HEK293 (cell line): ENCODE results near the gene ELK4.
A peak's percentile ranks its signal among the peaks of the same experiment; 100 is the strongest.

Experiments used
- CTCF ChIA-PET: fragments of 350-600 bp; formaldehyde crosslinking; extraction: SDS; loops from one replicate; lab custom pipeline; 2021; ENCODE audit warnings: antibody characterized with exemption; lab: Yijun Ruan, JAX
- POLR2A ChIA-PET: fragments of 300-600 bp; formaldehyde crosslinking; extraction: SDS; loops from one replicate; lab custom pipeline; 2020; ENCODE audit warnings: antibody characterized with exemption, inconsistent platforms; lab: Yijun Ruan, JAX
- H3K27ac ChIP-seq: fragments of 200-500 bp; sonication (Bioruptor generic); 2 replicates; pipeline ENCODE4 v1.5.1; 2014; ENCODE audit warnings: low read depth, low read length, control low read depth, inconsistent platforms; ENCODE audit errors: extremely low read depth
- H3K36me3 ChIP-seq, 2 experiments: fragments of 200-500 bp in 1 of 2; sonication (Bioruptor generic) in 1 of 2; 1 replicate in 1 of 2; 2 replicates in 1 of 2; pipeline ENCODE4 v1.5.1; 2014 to 2017; ENCODE audit warnings: inconsistent platforms in 2 of 2, low read length in 2 of 2; ENCODE audit not compliant: control insufficient read depth in 2 of 2, insufficient read depth in 1 of 2
- H3K4me1 ChIP-seq: fragments of 200-500 bp; sonication (Bioruptor generic); 2 replicates; pipeline ENCODE4 v1.5.1; 2014; ENCODE audit warnings: mild to moderate bottlenecking, low read length, inconsistent platforms; ENCODE audit not compliant: control insufficient read depth, insufficient read depth
- H3K4me3 ChIP-seq: 2 replicates; pipeline ENCODE4 v1.5.1; 2011; ENCODE audit warnings: low read depth, mild to moderate bottlenecking, control low read depth, low read length, moderate library complexity
- H3K9me3 ChIP-seq: fragments of 200-500 bp; sonication (Bioruptor generic); 2 replicates; pipeline ENCODE4 v1.5.1; 2014; ENCODE audit warnings: low read depth, low read length, inconsistent platforms; ENCODE audit not compliant: control insufficient read depth, insufficient read depth
- HOXD13 ChIP-seq: sonication (generic); formaldehyde crosslinking; IDR thresholded peaks from 2 replicates; pipeline ENCODE4 v1.8.0; 2022; ENCODE audit warnings: missing genetic modification reagents, borderline replicate concordance
- MEIS1 ChIP-seq: sonication (generic); formaldehyde crosslinking; IDR thresholded peaks from 2 replicates; pipeline ENCODE4 v1.8.1; 2022; ENCODE audit warnings: missing genetic modification reagents, mild to moderate bottlenecking, borderline replicate concordance
- PRDM1 ChIP-seq: fragments of 450-650 bp; formaldehyde crosslinking; IDR thresholded peaks from 2 replicates; pipeline ENCODE4; 2016; ENCODE audit warnings: missing biosample characterization, missing genetic modification characterization
- SP3 ChIP-seq: fragments of 450-650 bp; formaldehyde crosslinking; IDR thresholded peaks from 2 replicates; pipeline ENCODE4 v1.5.1; 2016; ENCODE audit warnings: missing biosample characterization, missing genetic modification characterization
- ZBTB48 ChIP-seq: fragments of 450-650 bp; formaldehyde crosslinking; IDR thresholded peaks from 2 replicates; pipeline ENCODE4 v1.5.1; 2016; ENCODE audit warnings: missing biosample characterization, missing genetic modification characterization
- ZEB2 ChIP-seq: fragments of 450-650 bp; formaldehyde crosslinking; IDR thresholded peaks from 2 replicates; pipeline ENCODE4 v1.5.1; 2016; ENCODE audit warnings: missing biosample characterization, missing genetic modification characterization
- ZFHX2 ChIP-seq: fragments of 450-650 bp; formaldehyde crosslinking; conservative IDR thresholded peaks from 2 replicates; pipeline ENCODE4 v1.5.1; 2016; ENCODE audit warnings: missing biosample characterization, missing genetic modification characterization
- ZNF10 ChIP-seq: fragments of 450-650 bp; formaldehyde crosslinking; IDR thresholded peaks from 2 replicates; pipeline ENCODE4 v1.5.1; 2017; ENCODE audit warnings: missing biosample characterization, missing genetic modification characterization
- ZNF157 ChIP-seq: fragments of 450-650 bp; formaldehyde crosslinking; IDR thresholded peaks from 2 replicates; pipeline ENCODE4 v1.5.1; 2016; ENCODE audit warnings: missing biosample characterization, missing genetic modification characterization
- ZNF2 ChIP-seq: fragments of 450-650 bp; formaldehyde crosslinking; IDR thresholded peaks from 2 replicates; pipeline ENCODE4 v1.5.1; 2016; ENCODE audit warnings: missing biosample characterization, missing genetic modification characterization
- ZNF37A ChIP-seq: fragments of 450-650 bp; IDR thresholded peaks from 2 replicates; pipeline ENCODE4 v1.5.1; 2018; ENCODE audit warnings: missing biosample characterization, missing genetic modification characterization
- ZNF596 ChIP-seq: fragments of 450-650 bp; IDR thresholded peaks from 2 replicates; pipeline ENCODE4 v1.5.0; 2018; ENCODE audit warnings: missing biosample characterization, mild to moderate bottlenecking, missing genetic modification characterization, moderate library complexity
- ZSCAN16 ChIP-seq: fragments of 450-650 bp; formaldehyde crosslinking; IDR thresholded peaks from 2 replicates; pipeline ENCODE4 v1.5.1; 2016; ENCODE audit warnings: missing biosample characterization, missing genetic modification characterization
- ZXDB ChIP-seq: fragments of 450-650 bp; formaldehyde crosslinking; IDR thresholded peaks from 2 replicates; pipeline ENCODE4 v1.5.1; 2016; ENCODE audit warnings: missing biosample characterization, missing genetic modification characterization
- TF ChIP-seq, protein P1 (sequence below): fragments of 450-650 bp; formaldehyde crosslinking; IDR thresholded peaks from 2 replicates; pipeline ENCODE4 v1.5.1; 2016; ENCODE audit warnings: missing biosample characterization, missing genetic modification characterization
- TF ChIP-seq, protein P2 (sequence below): fragments of 450-650 bp; formaldehyde crosslinking; IDR thresholded peaks from 2 replicates; pipeline ENCODE4 v1.5.1; 2016; ENCODE audit warnings: missing biosample characterization, missing genetic modification characterization, low read depth
- TF ChIP-seq, protein P3 (sequence below): fragments of 450-650 bp; formaldehyde crosslinking; IDR thresholded peaks from 2 replicates; pipeline ENCODE4 v1.5.1; 2016; ENCODE audit warnings: missing biosample characterization, missing genetic modification characterization

ELK4 gene

DNA sequence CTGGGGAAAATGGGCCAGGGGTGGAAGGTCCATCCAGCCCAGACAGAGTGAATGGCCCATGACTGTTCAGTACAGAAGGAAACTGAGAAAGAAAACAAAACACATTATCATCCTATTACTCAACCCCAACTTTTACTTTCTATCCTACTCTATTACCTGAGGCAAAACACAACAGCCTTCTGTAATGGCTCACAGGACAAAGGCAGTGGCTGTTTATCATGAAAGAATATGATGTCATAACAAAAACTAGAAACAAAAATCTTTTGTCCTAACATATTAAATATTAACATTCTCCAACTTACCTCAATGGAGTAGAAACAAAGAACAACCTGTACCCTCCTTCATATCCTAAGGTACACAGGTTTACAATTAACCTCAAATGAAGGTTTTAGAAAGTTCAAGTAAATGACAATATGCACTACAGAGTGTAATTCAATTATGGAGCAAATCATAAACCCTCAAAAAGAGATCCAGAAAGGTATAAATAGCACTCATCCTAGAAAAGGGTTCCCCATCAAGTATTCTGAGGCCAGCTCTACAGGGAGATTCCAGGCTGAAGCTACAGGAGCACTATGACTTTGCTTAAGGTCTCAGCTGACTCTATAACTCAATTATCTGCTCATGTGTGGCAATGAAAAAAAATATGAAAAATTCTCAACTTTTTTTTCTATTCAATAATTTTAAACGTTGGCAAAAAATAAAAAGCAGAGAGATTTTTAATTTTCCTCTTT lies 15.1 kb downstream of the ELK4 start:
- Histone ChIP-seq H3K36me3 (peaks cover 24 to 50% of the 10 kb centered on the region in 2 experiments), H3K4me3 (no peak overlapping the region), H3K27ac (no peak overlapping the region), H3K4me1 (no peaks in the 10 kb centered on the region), H3K9me3 (no peaks in the 10 kb centered on the region)
- POLR2A ChIA-PET = no interaction called here
- TF ChIP-seq, protein P1, sequence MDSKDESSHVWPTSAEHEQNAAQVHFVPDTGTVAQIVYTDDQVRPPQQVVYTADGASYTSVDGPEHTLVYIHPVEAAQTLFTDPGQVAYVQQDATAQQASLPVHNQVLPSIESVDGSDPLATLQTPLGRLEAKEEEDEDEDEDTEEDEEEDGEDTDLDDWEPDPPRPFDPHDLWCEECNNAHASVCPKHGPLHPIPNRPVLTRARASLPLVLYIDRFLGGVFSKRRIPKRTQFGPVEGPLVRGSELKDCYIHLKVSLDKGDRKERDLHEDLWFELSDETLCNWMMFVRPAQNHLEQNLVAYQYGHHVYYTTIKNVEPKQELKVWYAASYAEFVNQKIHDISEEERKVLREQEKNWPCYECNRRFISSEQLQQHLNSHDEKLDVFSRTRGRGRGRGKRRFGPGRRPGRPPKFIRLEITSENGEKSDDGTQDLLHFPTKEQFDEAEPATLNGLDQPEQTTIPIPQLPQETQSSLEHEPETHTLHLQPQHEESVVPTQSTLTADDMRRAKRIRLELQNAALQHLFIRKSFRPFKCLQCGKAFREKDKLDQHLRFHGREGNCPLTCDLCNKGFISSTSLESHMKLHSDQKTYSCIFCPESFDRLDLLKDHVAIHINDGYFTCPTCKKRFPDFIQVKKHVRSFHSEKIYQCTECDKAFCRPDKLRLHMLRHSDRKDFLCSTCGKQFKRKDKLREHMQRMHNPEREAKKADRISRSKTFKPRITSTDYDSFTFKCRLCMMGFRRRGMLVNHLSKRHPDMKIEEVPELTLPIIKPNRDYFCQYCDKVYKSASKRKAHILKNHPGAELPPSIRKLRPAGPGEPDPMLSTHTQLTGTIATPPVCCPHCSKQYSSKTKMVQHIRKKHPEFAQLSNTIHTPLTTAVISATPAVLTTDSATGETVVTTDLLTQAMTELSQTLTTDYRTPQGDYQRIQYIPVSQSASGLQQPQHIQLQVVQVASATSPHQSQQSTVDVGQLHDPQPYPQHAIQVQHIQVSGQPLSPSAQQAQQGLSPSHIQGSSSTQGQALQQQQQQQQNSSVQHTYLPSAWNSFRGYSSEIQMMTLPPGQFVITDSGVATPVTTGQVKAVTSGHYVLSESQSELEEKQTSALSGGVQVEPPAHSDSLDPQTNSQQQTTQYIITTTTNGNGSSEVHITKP (tag by site-specific recombination) = no peak
- TF ChIP-seq ZNF2 (tag by site-specific recombination) (no peak), SP3 (tag by site-specific recombination) (no peak), HOXD13 (CRISPR knock-in tag) (no peak), ZBTB48 (tag by site-specific recombination) (no peak), PRDM1 (tag by site-specific recombination) (0 out of 2 replicates have a peak, but pooled peaks have one; percentile 18), ZXDB (no peak)
- TF ChIP-seq, protein P2, sequence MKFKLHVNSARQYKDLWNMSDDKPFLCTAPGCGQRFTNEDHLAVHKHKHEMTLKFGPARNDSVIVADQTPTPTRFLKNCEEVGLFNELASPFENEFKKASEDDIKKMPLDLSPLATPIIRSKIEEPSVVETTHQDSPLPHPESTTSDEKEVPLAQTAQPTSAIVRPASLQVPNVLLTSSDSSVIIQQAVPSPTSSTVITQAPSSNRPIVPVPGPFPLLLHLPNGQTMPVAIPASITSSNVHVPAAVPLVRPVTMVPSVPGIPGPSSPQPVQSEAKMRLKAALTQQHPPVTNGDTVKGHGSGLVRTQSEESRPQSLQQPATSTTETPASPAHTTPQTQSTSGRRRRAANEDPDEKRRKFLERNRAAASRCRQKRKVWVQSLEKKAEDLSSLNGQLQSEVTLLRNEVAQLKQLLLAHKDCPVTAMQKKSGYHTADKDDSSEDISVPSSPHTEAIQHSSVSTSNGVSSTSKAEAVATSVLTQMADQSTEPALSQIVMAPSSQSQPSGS (tag by site-specific recombination) = peak; percentile 70; the same call in 1 of the 2 replicates
- CTCF ChIA-PET = interaction anchor here (2.0 kb wide), 1 partner anchor 25 kb away, joined by 11 read pairs; no protein-coding TSS in a partner anchor

DNA sequence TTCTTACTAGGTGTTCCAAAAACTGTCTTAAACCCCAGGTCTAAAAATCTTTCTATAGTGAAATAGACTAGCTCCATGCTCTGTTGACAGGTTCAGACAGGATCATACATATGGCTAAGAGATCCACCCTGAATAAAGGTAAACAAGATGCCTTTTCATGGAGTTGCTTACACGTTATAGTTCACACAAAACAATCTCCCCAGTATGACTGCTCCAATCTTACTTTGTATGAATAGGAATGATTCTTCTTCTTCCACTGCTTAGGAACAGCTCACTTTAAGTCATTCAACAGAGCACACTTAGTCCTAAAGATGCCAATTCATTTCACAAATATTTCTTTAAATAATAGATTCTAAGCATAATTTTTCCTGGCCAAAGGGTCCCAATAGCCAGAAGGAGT lies 16.0 kb downstream of the ELK4 start:
- ChIA-PET POLR2A (no interaction called here), CTCF (interaction anchor here (2.0 kb wide), 1 partner anchor 24 kb away, joined by 11 read pairs; no protein-coding TSS in a partner anchor)
- Histone ChIP-seq H3K4me3 (no peak overlapping the region), H3K36me3 (peaks cover 24 to 49% of the 10 kb centered on the region in 2 experiments), H3K27ac (no peak overlapping the region)
- TF ChIP-seq ZEB2 (tag by site-specific recombination) (no peak), ZNF10 (tag by site-specific recombination) (peak; percentile 68), ZBTB48 (tag by site-specific recombination) (no peak)
- TF ChIP-seq, protein P3, sequence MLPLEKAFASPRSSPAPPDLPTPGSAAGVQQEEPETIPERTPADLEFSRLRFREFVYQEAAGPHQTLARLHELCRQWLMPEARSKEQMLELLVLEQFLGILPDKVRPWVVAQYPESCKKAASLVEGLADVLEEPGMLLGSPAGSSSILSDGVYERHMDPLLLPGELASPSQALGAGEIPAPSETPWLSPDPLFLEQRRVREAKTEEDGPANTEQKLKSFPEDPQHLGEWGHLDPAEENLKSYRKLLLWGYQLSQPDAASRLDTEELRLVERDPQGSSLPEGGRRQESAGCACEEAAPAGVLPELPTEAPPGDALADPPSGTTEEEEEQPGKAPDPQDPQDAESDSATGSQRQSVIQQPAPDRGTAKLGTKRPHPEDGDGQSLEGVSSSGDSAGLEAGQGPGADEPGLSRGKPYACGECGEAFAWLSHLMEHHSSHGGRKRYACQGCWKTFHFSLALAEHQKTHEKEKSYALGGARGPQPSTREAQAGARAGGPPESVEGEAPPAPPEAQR (tag by site-specific recombination) = no peak
- TF ChIP-seq, all 188 proteins: peak for 1
- Histone ChIP-seq H3K9me3 (no peaks in the 10 kb centered on the region), H3K4me1 (peaks cover 4% of the 10 kb centered on the region)

DNA sequence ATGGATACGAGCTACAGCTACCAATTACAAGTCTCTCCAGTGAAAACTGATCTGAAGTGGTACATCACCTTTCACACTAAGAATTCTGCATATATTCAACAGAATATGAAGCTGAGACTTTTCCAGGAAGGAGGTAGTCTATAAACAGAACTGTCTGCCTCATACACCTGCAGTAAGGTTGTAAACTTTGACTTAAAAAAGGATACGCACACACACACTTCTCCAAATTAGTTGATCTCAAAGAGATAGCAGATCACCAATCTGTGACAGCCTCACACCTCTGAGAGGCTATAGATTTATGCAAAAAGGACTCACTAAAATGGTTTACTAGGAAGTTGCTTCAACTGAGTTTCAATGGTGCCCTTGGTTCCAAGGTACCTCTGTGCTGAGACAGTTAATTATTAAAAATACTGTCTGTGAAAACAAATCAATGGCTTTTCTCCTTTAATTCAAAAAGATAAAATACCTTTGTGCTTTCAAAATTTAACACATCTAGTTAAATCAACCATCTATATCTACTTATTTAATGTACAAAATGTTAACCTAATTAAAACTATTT lies 17.9 kb downstream of the ELK4 start:
- Histone ChIP-seq H3K36me3 (peaks cover 19 to 36% of the 10 kb centered on the region in 2 experiments), H3K27ac (no peak overlapping the region), H3K4me3 (no peak overlapping the region), H3K9me3 (no peaks in the 10 kb centered on the region), H3K4me1 (peaks cover 8% of the 10 kb centered on the region)
- CTCF ChIA-PET = interaction anchor here (1.1 to 2.1 kb wide), 5 partner anchors 22 to 129 kb away, joined by 3 to 7 read pairs (median 4); no protein-coding TSS in a partner anchor
- POLR2A ChIA-PET = interaction anchor here (1.3 kb wide), 1 partner anchor 13 kb away, joined by 3 read pairs; no protein-coding TSS in a partner anchor
- TF ChIP-seq MEIS1 (CRISPR knock-in tag) = no peak
- no peak for TF ChIP-seq ZSCAN16
- TF ChIP-seq ZNF596 (tag by site-specific recombination) = no peak
- no peak for TF ChIP-seq ZNF37A (tag by site-specific recombination)
- no peak for TF ChIP-seq ZFHX2
- TF ChIP-seq ZNF157 (tag by site-specific recombination) = no peak
